HK-2 (cell line): ENCODE results near the gene IGFBP1.
"Not testable (repeated sequence)": the region's sequence is repeated elsewhere in the genome, so short reads cannot be mapped to it uniquely, and the experiment has no call there.

Experiments used
- DNase-seq: peaks from one replicate; pipeline ENCODE4 v3.0.0-alpha.2; 2018; ENCODE audit not compliant: unreplicated experiment

The IGFBP1 gene

DNA sequence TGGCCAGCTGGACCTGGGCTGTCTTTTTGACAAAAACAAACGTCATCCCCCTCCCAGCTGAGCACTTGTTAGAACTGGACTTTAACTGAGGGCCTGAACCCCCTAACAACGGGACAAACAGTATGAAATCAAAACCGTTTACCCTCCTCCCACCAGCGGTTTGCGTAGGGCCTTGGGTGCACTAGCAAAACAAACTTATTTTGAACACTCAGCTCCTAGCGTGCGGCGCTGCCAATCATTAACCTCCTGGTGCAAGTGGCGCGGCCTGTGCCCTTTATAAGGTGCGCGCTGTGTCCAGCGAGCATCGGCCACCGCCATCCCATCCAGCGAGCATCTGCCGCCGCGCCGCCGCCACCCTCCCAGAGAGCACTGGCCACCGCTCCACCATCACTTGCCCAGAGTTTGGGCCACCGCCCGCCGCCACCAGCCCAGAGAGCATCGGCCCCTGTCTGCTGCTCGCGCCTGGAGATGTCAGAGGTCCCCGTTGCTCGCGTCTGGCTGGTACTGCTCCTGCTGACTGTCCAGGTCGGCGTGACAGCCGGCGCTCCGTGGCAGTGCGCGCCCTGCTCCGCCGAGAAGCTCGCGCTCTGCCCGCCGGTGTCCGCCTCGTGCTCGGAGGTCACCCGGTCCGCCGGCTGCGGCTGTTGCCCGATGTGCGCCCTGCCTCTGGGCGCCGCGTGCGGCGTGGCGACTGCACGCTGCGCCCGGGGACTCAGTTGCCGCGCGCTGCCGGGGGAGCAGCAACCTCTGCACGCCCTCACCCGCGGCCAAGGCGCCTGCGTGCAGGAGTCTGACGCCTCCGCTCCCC lies at the start of gene IGFBP1:
TSS of gene IGFBP1 (plus strand) at position 304 of the 808 bp plus-strand sequence. CDS start at position 469, 165 bp downstream.
- DNase-seq: no peak

DNA sequence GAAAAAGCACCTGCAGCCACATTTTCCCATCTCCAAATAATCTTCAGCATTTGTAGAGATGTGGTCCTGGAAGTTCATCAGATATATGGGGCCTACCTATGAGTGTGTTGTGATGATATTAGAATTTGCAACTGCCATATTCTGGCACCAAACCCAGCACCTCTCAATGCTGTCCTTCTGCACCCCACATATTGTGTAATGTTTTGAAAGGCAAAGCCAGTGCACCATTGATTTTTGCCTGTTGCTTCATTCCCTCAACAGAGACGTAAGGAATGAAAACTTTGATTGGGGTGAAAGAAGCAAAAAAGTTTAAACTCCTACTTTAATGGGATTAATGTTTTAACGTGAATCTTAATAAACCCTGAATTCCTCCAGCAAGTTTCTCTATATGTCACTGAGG lies 49.4 kb upstream of the IGFBP1 start:
- DNase-seq: not testable (repeated sequence)

DNA sequence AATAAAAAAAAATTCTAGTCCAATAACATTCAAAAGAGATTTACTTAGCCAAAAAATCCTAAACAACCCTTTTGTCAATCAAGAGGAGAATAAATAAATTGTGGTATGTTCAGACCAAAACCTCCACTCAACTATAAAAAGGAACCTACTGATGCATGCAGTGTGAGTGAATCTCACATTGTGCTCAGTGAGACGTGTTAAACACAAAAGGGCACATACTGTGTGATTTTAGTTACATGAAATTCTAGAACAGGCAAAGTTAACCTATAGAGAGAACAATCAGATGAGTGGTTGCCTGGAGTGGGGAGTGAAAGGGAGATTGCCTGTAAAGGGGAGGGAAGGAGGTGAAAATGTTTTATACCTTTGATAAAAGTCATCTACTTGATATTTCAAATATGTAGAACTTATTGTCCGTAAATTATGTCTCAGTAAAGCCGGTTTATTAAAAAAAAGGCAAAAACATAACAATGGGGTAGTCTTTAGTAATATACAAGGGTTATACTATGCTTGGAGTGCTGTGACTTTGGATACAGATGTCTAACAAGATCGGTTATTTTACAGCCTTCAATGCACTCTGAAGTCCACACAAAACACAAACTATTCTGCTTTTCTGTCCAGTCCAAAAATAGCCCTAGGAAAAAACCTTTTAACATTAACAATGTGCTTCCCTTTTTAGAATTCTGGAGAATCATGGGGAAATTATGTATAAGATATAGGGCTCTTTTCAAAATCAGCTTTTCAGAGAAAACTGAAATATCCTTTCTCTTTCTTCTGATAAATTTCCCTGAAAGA lies 46.2 kb upstream of the IGFBP1 start:
- not testable (repeated sequence) for DNase-seq

DNA sequence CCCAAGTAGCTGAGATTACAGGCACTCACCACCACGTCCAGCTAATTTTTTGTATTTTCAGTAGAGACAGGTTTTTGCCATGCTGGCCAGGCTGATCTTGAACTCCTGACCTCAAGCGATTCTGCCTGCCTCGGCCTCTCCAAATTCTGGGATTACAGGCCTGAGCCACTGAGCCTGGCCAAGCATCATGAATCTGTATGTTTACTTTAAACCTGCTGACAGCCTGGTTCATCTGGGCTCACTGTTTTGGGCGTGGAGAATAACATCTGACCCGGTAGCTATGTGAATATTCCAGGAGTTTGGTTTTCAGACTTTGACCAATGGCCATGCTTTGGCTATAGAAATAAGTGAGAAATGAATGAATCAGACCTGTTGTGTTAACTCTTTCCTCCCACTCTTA lies 41.8 kb upstream of the IGFBP1 start:
- not testable (repeated sequence) for DNase-seq

DNA sequence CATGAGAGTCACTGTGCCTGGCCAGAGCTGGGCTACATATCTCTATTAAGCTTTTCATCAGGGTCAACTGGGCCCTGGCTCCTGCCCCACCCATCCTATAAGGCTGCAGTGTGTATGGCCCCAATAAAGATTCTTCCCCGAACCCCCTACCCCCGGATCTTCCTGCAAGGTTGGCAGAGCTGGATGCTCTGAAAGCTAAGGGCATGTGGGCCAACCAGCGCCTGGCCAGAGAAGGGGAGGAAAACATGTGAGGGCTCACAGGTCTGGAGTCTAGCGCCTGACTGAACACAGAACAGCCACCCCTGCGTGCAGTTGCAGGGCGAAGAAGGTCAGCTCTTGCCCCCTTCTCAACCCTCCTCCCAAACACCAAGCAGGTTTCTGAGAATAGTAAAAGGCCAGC lies 39.6 kb upstream of the IGFBP1 start:
- not testable (repeated sequence) for DNase-seq

DNA sequence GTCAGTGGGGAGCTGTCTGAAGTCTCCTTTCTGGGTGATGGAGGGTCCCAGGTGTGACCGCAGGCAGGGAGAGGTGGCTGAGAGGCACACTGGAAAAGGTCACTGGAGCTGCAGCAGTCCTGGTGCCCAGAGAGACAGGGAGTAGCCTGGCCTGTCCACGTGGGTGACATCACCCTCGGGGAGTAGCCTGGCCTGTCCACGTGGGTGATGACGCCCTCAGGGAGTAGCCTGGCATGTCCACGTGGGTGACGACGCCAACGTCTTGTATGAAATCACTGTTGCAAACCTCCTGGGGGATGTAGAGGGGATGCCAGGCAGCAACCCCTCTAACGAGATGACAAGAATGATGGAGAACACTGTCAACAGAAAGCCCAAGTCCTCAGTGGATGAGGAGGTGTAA lies 35.3 kb upstream of the IGFBP1 start:
- not testable (repeated sequence) for DNase-seq

DNA sequence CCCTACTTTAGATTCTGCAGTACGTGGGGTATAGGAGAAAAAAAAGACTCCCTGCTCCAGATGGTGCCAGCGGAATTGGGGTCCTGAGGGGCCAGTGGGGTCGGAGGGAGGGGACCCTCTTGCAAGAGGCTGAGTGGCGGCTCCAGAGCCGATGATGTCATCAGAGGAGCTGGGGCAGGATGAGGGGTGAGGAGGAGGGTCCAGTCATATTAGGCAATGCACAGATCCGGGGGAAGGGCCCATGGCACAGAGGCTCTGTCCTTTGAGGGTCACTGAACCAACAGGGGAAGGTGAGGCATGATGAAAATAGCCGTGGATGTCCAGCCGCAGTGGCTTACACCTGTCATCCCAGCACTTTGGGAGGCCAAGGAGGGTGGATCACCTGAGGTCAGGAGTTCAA lies 34.8 kb upstream of the IGFBP1 start:
- not testable (repeated sequence) for DNase-seq

DNA sequence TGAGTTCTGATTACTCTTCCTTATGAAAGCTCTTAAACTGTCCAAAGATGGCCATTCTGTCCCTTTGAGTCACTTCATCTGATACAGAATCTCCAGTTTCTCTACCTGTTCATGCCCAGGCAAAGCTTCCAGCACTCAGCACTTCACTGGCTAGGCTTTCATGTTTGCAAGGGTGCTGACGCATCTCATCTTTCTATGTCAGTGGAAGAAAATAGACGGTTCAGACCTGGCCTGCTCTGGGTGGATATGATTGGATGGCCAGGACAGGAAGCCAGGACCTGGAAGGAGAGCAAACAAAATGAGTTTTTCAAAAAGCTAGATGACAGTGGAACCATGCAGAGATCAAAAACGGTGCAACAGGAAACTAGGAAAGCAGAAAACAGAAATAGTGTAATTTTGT lies 32.6 kb upstream of the IGFBP1 start:
- DNase-seq: not testable (repeated sequence)

DNA sequence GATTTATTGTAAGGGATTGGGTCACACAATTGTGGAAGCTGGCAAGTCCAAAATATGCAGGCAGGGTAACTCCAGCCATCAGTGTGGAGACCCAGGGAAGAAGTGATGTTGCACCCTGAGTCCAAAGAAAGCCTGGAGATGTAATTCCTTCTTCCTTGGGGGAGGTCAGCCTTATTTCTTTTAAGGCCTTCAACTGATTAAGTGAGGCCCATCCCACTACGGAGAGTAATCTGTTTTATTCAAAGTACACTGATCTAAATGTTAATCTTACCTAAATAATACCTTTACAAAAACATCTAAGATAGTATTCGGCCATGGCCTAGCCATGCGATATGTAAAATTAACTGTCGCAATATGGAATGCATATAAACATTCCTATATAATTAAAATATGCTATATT lies 31.4 kb upstream of the IGFBP1 start:
- not testable (repeated sequence) for DNase-seq

DNA sequence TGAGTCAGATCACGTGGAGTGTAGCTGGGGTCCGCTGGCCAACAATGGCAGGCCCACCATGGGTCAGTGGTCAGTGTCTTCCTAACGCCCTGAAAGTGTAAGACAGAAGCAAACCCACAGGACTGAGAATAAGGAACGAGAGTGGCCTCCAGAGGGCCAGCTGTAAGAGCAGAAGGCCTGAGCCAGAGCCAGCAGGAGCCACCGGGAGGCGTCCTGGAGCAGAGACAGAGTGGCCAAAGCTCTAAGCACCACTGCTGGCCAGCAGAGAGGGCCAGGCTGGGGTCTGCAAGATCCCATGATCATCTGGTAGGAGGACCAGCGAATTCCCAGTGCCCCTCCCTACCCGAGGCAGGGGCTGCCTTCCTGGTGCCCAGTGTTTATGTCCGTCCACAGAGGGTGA lies 24.6 kb upstream of the IGFBP1 start:
- DNase-seq: no peak

DNA sequence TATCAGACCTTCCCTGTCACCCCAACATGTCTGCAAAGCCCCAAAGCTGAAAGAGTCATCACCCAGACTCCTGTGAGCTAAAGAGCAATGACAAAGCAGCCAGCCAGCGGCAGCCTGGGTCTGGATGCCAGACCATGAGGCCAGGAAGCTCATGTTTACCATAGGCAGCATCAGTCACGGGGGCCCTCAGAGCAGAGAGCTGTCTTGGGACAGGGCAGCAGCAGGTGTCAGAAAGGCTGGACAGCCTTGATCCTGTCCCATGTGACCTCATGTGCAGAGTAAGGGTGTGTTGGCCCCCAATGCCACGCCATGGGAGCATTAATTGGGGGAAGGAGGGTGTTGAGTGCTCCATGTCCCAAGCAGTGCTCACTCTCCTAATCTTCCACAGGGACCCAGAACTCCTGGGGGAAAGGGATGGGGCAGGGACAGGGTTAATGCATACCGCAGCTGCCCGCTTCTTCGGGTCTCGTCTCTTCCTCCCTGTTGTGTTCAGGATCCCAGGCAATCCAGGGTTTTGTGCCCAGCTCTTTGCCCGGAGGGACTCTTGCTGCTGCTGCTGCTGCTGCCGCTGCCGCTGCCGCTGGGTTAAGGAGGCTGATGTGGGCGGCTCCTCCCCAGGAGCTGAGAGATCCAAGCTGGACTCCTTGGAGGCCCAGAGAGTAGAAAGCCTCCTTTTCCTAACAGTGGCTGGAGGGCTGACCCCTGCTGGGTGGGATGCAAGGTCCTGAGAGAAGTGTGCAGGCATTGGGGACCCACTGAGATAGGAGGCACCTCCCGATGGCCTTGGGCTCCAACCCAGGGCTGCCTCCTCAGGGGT lies 22.5 kb upstream of the IGFBP1 start:
- no peak for DNase-seq

DNA sequence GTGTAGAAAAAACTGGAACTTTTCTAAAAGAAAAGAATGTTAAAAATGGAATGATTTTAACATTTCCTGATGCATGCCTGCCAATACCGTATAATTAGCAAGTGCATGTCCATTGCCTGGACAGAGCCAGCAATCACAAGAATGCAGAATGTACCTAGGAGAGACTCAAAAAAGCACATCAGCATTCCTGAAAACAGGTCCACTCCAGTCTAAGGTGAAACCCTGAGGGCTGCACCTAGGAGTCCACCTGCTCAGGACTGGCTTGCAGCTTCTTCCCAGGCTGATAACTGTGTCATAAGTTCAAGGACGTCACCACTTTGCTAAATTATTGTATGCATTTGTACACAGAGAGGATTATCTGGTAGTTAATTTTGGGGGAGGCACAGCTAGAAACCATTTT lies 20.8 kb upstream of the IGFBP1 start:
- DNase-seq: no peak

DNA sequence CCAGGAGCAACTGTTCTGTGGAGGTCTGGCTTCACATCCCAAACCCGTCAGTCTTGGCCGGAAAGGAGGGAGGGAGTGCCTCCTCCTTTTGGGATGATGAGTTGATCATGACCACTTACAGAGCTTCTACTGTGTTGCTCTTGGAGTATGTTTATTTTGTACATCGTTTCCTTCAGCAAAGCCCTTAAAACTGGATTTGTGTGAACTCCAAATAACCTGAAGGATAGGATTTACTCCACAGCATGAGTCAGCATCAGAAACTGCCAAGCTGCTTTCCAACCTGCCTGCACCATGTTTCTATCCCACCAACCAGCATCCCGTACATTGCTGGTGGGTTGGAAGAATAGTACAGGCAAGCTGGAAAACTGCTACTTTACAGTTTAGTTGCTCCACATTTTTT lies 18.9 kb upstream of the IGFBP1 start:
- no peak for DNase-seq

DNA sequence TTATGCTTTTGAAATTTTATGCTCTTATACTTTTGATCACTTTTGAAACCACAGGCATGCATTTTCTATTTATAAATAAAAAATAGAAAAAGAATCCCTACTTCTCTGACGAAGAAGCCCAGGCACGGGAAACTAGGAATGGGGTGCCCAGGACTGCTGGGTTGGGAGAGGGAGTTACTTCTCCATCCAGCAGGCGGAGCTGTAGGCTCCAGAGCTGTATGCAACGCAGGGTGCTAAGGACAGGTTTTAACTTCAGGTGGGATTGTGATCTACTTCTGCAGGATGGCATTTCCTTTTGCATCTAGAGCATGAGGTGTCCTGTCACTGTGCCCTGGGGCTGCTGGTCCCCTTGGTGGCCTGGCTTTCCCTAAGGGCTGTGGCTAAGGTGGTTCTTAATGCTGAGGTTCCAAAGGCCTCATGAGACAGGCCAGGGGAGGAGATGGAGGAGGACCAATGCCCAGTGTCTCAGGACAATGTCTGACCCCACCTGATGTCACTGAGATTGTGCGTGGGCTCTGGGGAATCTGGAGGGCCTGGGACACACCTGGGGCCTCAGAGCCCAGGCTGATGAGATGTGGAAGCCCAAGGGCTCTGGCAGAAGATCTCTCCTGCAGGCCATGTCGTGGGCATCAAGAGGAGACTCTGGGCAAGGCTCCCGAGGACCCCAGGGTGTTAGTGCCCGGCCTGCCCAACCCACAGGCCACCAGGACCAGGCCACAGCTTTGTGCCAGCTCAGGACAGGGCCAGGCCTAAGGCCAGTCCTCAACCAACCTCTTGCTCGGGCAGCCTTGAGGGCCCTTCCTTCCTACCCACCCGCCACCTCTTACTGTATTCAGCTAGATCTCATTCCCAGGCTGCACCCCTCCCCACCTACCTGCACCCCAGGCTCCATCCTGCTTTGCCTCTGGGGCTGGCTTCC lies 15.9 kb upstream of the IGFBP1 start:
- DNase-seq: no peak

DNA sequence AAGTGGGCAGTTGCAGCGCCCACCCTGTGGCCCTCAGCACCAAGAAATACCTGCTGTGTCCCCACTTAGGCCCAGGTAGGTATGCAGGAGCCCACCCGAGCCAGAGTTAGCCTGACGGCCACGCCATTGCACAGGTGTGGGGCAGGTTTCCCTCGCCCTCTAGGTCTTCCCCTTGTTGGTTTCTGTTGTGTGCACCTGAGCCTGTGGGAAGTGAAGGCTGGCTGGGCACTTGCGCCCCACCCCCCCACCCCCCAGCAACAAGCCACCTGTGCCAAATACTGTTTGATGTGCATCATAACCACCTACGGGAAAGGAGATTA lies 15.3 kb upstream of the IGFBP1 start, which contains the start of gene CCDC201:
TSS of gene CCDC201 (minus strand) at position 48 of the 320 bp plus-strand sequence. CDS start 75 bp downstream, outside the sequence.
- no peak for DNase-seq

DNA sequence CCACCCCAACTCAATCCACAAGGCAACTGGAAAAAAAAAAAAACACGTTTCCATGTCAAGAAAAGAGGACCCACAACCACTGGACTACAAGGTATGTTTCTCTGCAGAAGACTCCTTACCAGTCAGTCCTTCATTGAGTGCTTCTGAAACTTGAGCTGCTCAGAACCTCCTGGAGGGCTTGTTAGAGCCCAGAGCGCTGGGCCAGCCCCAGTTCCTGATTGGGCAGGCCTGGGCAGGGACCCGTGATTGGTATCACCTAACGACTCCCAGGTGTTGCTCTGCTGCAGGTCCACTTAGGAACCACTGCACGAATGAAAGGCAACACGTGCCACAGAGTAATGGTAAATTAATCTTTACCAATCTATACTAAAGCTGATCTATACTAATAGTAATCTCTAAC lies 14.9 kb upstream of the IGFBP1 start:
- DNase-seq: no peak

DNA sequence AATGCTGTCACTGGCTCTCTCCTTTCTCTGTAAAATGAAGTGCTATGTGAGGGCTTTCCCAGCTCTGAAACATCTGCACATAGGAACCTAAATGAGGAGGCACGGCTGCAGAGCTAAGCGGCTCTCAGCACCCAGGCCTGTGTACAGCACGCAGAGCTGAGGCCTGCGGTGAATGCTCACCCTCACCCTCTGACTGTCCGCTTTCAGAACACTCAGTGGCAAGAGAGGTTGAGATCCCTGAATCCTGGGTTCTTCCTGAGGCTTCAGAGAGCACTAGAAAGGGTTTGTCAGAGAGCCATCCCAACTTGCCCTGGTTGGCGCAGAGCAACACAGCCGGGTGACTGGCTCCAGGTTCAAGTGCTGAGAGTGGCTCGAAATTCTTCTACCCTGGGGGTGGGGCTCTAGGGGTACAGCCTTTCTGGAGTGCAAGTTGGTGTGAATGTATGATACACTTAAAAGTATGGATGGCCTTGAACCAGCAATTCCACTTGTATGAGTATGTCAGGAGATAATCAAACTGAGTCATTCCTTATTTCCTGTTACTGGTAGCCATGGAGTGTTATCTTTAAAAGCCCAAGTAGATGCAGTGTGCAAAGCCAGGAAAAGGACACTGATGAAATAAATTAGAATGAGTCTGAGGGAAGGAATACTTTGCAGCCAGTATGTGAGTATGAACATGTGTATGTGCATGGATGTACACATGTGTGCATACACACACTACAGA lies 13.7 kb upstream of the IGFBP1 start:
- no peak for DNase-seq

DNA sequence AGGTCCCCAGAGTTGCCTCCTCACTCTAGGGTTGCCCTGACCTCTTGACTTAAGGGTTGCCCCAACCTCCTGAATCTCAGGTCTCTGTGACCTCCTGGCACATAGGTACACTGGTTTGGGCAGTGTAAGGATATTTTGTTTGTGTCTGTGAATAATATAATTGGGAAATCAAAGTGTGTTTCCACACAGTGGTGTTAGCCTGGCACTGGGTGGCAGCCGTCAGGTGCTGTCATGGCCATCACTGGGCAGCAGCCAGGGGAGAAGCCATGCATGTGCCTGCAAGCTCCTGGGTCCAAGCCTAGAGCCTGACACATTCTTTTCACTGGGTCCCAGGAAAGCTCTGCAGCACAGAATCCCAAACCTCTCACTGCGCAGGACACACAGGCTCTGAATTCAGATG lies 11.8 kb upstream of the IGFBP1 start:
- no peak for DNase-seq

DNA sequence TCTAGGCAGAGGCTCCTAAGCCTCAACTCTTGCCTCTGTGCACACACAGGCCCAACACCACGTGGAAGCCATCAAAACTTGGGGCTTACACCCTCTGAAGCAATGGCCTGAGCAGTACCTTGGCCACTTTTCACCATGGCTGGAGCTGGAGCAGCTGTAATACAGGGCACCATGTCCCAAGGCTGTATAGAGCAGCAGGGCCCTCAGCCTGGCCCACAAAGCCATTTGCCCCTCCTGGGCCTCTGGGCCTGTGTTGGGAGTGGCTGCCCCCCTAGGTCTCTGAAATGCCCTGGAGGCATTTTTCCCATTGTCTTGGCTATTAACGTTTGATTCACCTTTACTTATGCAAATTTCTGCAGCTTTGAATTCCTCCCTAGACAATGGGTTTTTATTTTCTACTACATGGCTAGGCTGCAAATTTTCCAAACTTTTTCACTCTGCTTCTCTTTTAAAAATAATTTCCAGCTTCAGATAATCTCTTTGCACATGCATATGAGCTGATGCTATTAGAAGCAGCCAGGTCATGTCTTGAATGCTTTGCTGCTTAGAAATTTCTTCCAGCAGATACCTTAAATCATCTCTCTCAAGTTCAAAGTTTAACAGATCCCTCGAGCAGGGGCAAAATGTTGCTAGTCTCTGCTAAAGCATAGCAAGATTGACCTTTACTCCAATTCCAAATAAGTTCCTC lies 9.7 kb upstream of the IGFBP1 start:
- DNase-seq: no peak

DNA sequence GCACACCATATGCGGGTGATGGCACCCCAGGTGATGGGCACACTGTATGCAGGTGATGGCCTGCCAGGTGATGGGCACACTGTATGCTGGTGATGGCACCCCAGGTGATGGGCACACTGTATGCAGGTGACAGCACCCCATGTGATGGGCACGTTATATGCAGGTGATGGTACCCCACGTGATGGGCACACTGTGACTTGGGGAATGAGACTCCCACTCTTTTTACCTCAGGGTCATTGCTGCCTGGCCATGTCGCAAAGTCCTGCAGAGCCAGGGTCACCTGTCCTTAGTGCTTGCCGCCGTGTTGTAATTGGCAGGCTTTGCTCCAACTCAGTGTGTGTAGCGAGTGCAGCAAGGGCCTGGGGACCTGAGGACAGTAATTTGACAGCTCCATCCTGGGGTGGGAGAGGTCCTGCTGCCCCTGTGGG lies 7.8 kb upstream of the IGFBP1 start:
- DNase-seq: no peak
